ENCODE data around the gene RFC4. TPM values are rescaled to one million over a fixed set of nuclear protein-coding genes. Genes with fewer than 3 reads are reported as not detected.
"Not testable (repeated sequence)": the region's sequence is repeated elsewhere in the genome, so short reads cannot be mapped to it uniquely, and the experiment has no call there.

The RFC4 gene
- total and polyA plus RNA-seq, 2 experiments from 2014 or later, result 14.9 to 28.6 TPM

DNA sequence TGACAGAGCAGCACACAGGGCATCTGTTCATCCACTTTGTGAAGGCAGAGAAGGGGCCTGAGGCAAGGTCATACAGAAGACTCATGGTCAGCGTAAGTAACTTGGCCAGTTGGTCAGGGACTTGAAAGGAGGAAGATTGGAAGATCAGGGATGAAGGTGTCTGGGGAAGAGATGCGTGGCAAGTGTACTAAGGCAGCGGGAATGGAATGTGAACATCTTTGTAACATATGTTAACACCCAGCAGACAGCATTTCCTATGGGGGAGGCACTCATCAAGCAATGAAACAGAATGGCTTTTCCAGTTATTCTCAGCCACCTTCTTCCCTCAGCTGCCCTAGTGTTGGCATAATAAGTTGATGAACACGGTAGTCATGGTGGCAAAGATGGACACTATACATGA is 7.8 kb upstream of the RFC4 start:
- Histone ChIP-seq H4K20me1 (ENCODE audit: insufficient read depth, poor library complexity, severe bottlenecking) (no peaks in the 10 kb centered on the region), H3K27ac (no peak overlapping the region), H3K36me3 (replicated peaks; ENCODE audit: insufficient read depth, low read depth) (no peaks in the 10 kb centered on the region), H2AFZ (no peak overlapping the region), H3K9me2 (replicated peaks; ENCODE audit: insufficient read depth) (no peaks in the 10 kb centered on the region), H3K4me3 (no peak overlapping the region), H3K4me1 (ENCODE audit: insufficient read depth) (no peaks in the 10 kb centered on the region), H3K9me3 (ENCODE audit: low read depth) (no peaks in the 10 kb centered on the region), H3K4me2 (no peak overlapping the region), H3K27me3 (no peaks in the 10 kb centered on the region), H3K79me2 (no peaks in the 10 kb centered on the region)
- TF ChIP-seq, protein P1, sequence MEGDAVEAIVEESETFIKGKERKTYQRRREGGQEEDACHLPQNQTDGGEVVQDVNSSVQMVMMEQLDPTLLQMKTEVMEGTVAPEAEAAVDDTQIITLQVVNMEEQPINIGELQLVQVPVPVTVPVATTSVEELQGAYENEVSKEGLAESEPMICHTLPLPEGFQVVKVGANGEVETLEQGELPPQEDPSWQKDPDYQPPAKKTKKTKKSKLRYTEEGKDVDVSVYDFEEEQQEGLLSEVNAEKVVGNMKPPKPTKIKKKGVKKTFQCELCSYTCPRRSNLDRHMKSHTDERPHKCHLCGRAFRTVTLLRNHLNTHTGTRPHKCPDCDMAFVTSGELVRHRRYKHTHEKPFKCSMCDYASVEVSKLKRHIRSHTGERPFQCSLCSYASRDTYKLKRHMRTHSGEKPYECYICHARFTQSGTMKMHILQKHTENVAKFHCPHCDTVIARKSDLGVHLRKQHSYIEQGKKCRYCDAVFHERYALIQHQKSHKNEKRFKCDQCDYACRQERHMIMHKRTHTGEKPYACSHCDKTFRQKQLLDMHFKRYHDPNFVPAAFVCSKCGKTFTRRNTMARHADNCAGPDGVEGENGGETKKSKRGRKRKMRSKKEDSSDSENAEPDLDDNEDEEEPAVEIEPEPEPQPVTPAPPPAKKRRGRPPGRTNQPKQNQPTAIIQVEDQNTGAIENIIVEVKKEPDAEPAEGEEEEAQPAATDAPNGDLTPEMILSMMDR (IDR thresholded peaks at IDR 0.05; ENCODE audit: poor library complexity), result no peak
- no peak for TF ChIP-seq EZH2 (IDR thresholded peaks at IDR 0.05; ENCODE audit: borderline replicate concordance)
- TF ChIP-seq EZH2phosphoT487 (IDR thresholded peaks at IDR 0.05; ENCODE audit: low read depth, severe bottlenecking, unreplicated experiment), result no peak
- 79% methylated on average over 4 of the region's 4 CpGs for WGBS (ENCODE audit: low lambda C conversion rate, missing lambda C conversion rate)
- no peak for DNase-seq (ENCODE audit: low spot score)

DNA sequence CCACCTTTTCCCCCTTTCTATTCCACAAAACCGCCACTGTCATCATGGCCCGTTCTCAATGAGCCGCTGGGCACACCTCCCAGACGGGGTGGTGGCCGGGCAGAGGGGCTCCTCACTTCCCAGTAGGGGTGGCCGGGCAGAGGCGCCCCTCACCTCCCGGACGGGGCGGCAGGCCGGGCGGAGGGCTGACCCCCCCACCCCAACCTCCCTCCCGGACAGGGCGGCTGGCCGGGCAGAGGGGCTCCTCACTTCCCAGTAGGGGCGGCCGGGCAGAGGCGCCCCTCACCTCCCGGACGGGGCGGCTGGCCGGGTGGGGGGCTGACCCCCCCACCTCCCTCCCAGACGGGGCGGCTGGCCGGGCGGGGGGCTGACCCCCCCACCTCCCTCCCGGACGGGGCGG is 5.0 kb upstream of the RFC4 start:
- H2AFZ ChIP-seq; H3K79me2 ChIP-seq; H3K27ac ChIP-seq; H3K4me1 ChIP-seq (ENCODE audit: insufficient read depth); H3K4me3 ChIP-seq; H4K20me1 ChIP-seq (ENCODE audit: insufficient read depth, poor library complexity, severe bottlenecking); H3K4me2 ChIP-seq; H3K36me3 ChIP-seq (replicated peaks; ENCODE audit: insufficient read depth, low read depth); H3K9me3 ChIP-seq (ENCODE audit: low read depth); DNase-seq (ENCODE audit: low spot score); H3K27me3 ChIP-seq; H3K9me2 ChIP-seq (replicated peaks; ENCODE audit: insufficient read depth): not testable (repeated sequence)
- WGBS (ENCODE audit: low lambda C conversion rate, missing lambda C conversion rate), result 80% methylated on average over 1 of the region's 29 CpGs

DNA sequence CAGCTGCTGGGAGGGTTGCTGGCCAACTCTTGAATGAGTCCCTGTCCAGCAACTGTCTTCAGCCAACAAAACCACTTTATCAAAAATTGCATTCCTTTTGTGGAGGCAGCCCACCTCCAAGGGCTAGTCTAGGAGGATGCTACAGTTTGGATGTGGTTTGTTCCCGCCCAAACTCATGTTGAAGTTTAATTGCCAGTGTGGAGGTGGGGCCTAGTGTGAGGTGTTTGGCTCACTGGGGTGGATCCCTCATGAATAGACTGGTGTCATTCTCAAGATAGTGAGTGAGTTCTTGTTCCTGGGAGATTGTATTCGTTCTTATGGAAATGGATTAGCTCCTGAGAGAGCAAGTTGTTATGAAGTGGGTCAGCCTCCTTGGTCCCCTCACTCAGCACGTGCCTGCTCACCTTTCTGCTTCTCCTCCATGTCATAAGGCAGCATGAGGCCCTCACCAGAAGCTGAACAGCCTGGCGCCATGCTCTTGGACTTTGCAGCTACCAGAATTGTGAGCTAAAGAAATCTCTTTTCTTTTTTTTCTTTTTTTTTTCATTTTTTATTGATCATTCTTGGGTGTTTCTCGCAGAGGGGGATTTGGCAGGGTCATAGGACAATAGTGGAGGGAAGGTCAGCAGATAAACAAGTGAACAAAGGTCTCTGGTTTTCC is 4.2 kb upstream of the RFC4 start:
- peaks cover 11% of the 10 kb centered on the region for H3K4me1 ChIP-seq (ENCODE audit: insufficient read depth)
- TF ChIP-seq, protein P1 (IDR thresholded peaks at IDR 0.05; ENCODE audit: poor library complexity), result no peak
- no peak for TF ChIP-seq EZH2 (IDR thresholded peaks at IDR 0.05; ENCODE audit: borderline replicate concordance)
- no peak for TF ChIP-seq EZH2phosphoT487 (IDR thresholded peaks at IDR 0.05; ENCODE audit: low read depth, severe bottlenecking, unreplicated experiment)
- H2AFZ ChIP-seq, result no peak overlapping the region
- no peaks in the 10 kb centered on the region for H4K20me1 ChIP-seq (ENCODE audit: insufficient read depth, poor library complexity, severe bottlenecking)
- H3K9me2 ChIP-seq (replicated peaks; ENCODE audit: insufficient read depth), result no peaks in the 10 kb centered on the region
- no peak for DNase-seq (ENCODE audit: low spot score)
- H3K27me3 ChIP-seq, result no peaks in the 10 kb centered on the region
- H3K79me2 ChIP-seq, result peaks cover 7% of the 10 kb centered on the region
- no peak overlapping the region for H3K4me3 ChIP-seq
- H3K9me3 ChIP-seq (ENCODE audit: low read depth), result no peaks in the 10 kb centered on the region
- no peak overlapping the region for H3K27ac ChIP-seq
- WGBS (ENCODE audit: low lambda C conversion rate, missing lambda C conversion rate), result 85% methylated on average over 5 of the region's 5 CpGs
- H3K4me2 ChIP-seq, result no peak overlapping the region
- no peaks in the 10 kb centered on the region for H3K36me3 ChIP-seq (replicated peaks; ENCODE audit: insufficient read depth, low read depth)

DNA sequence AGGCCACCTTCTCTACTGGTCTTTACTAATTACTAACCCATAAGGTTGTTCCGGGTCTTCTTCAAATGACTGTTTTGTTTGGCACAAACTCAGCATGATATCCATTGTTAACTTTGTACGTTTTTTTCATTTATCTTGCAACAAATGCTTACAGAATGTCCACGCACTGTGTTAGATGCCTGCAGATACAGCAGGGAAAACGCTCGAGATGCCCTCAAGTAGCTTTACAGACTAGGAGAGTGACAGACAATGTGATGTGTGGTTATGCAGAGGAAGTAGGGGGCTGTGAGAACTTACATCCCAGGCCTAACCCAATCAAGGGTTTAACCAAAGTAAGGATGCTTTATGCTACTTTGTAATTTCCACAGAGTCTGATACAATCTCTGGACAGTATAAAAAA is 949 bp upstream of the RFC4 start:
- Histone ChIP-seq H3K27ac (peak overlapping the region; percentile 92), H3K4me3 (peak overlapping the region; percentile 56), H3K9me3 (ENCODE audit: low read depth) (no peaks in the 10 kb centered on the region), H4K20me1 (ENCODE audit: insufficient read depth, poor library complexity, severe bottlenecking) (no peaks in the 10 kb centered on the region), H3K4me1 (ENCODE audit: insufficient read depth) (peaks cover 11% of the 10 kb centered on the region), H3K9me2 (replicated peaks; ENCODE audit: insufficient read depth) (no peaks in the 10 kb centered on the region), H3K79me2 (peaks cover 14% of the 10 kb centered on the region), H3K4me2 (peak overlapping the region; percentile 89), H3K36me3 (replicated peaks; ENCODE audit: insufficient read depth, low read depth) (no peaks in the 10 kb centered on the region), H2AFZ (peak overlapping the region; percentile 82), H3K27me3 (no peaks in the 10 kb centered on the region)
- WGBS (ENCODE audit: low lambda C conversion rate, missing lambda C conversion rate), result 48% methylated on average over 5 of the region's 5 CpGs
- no peak for TF ChIP-seq EZH2 (IDR thresholded peaks at IDR 0.05; ENCODE audit: borderline replicate concordance)
- TF ChIP-seq, protein P1 (IDR thresholded peaks at IDR 0.05; ENCODE audit: poor library complexity), result no peak
- TF ChIP-seq EZH2phosphoT487 (IDR thresholded peaks at IDR 0.05; ENCODE audit: low read depth, severe bottlenecking, unreplicated experiment), result no peak
- no peak for DNase-seq (ENCODE audit: low spot score)

DNA sequence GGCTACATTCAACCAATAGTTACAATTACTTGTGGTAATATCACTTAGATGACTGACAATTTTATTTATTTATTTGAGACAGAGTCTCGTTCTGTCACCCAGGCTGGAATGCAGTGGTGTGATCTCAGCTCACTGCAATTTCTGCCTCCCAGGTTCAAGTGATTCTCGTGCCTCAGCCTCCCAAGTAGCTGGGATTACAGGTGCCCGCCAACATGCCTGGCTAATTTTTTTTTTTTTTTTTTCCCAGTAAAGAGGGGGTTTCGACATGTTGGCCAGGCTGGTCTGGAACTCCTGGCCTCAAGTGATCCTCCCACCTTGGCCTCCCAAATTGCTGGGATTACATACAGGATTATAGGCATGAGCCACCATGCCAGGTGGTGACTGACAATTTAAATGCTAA is 2.8 kb downstream of the RFC4 start:
- WGBS (ENCODE audit: low lambda C conversion rate, missing lambda C conversion rate), result over 99% methylated on average over 4 of the region's 4 CpGs
- H3K4me2 ChIP-seq; H2AFZ ChIP-seq; H3K9me3 ChIP-seq (ENCODE audit: low read depth); H3K36me3 ChIP-seq (replicated peaks; ENCODE audit: insufficient read depth, low read depth); H3K27ac ChIP-seq; DNase-seq (ENCODE audit: low spot score); H3K4me3 ChIP-seq; H4K20me1 ChIP-seq (ENCODE audit: insufficient read depth, poor library complexity, severe bottlenecking); H3K9me2 ChIP-seq (replicated peaks; ENCODE audit: insufficient read depth); H3K27me3 ChIP-seq: not testable (repeated sequence)
- Histone ChIP-seq H3K4me1 (ENCODE audit: insufficient read depth) (peaks cover 11% of the 10 kb centered on the region), H3K79me2 (peaks cover 14% of the 10 kb centered on the region)
